Endodermal cell (in vitro differentiated cells): ENCODE data around the gene XRCC1. TPM values are rescaled to one million over a fixed set of nuclear protein-coding genes. Genes with fewer than 3 reads are reported as not detected.
A peak's percentile ranks its signal among the peaks of the same experiment; 100 is the strongest.

Experiments
- DNase-seq: peaks from one replicate; pipeline ENCODE4 v3.0.0-alpha.2; 2017
- H3K27ac ChIP-seq: 2 replicates; pipeline ENCODE4 v1.5.1; 2013; ENCODE audit warnings: mild to moderate bottlenecking, low read depth, low read length, moderate library complexity
- H3K27me3 ChIP-seq: 2 replicates; pipeline ENCODE4 v1.6.1; 2013; ENCODE audit warnings: mild to moderate bottlenecking, low read length, moderate library complexity; ENCODE audit not compliant: insufficient read depth, control insufficient read depth, poor library complexity, severe bottlenecking
- H3K36me3 ChIP-seq: 2 replicates; pipeline ENCODE4 v1.7.0; 2013; ENCODE audit warnings: mild to moderate bottlenecking, low read length, moderate library complexity; ENCODE audit not compliant: control insufficient read depth, insufficient read depth
- H3K4me1 ChIP-seq: one replicate; pipeline ENCODE4 v1.7.0; 2013; ENCODE audit warnings: low read length; ENCODE audit not compliant: control insufficient read depth, insufficient read depth
- H3K4me3 ChIP-seq: 2 replicates; pipeline ENCODE4 v1.5.1; 2013; ENCODE audit warnings: mild to moderate bottlenecking, low read length, moderate library complexity
- H3K9ac ChIP-seq: 2 replicates; pipeline ENCODE4 v1.6.1; 2013; ENCODE audit warnings: mild to moderate bottlenecking, low read length, moderate library complexity; ENCODE audit not compliant: poor library complexity, severe bottlenecking; ENCODE audit errors: extremely low read depth
- H3K9me3 ChIP-seq: 2 replicates; pipeline ENCODE4 v1.6.1; 2013; ENCODE audit warnings: mild to moderate bottlenecking, low read length, moderate library complexity; ENCODE audit not compliant: control insufficient read depth
- H3K27ac Mint-ChIP-seq: 2 replicates; pipeline ENCODE4 v1.8.0; 2020; ENCODE audit warnings: mixed read lengths
- H3K27me3 Mint-ChIP-seq: 2 replicates; pipeline ENCODE4 v1.8.0; 2021; ENCODE audit warnings: mild to moderate bottlenecking, mixed read lengths; ENCODE audit not compliant: insufficient read depth
- H3K36me3 Mint-ChIP-seq: 2 replicates; pipeline ENCODE4 v1.8.0; 2020; ENCODE audit warnings: low read depth, mixed read lengths
- H3K4me1 Mint-ChIP-seq: 2 replicates; pipeline ENCODE4 v1.8.0; 2020; ENCODE audit warnings: mixed read lengths
- H3K4me3 Mint-ChIP-seq: 2 replicates; pipeline ENCODE4 v1.8.0; 2020; ENCODE audit warnings: mild to moderate bottlenecking, moderate library complexity, mixed read lengths
- H3K9me3 Mint-ChIP-seq: 2 replicates; pipeline ENCODE4 v1.8.0; 2020; ENCODE audit warnings: mild to moderate bottlenecking, mixed read lengths
- CTCF ChIP-seq: fragments of 200-600 bp; sonication (generic); conservative IDR thresholded peaks from 2 replicates; pipeline ENCODE4 v1.5.0; 2021; ENCODE audit warnings: antibody characterized with exemption, mild to moderate bottlenecking
- WGBS, 2 experiments: methylation state at CpG; one replicate each; pipeline versions ENCODE4 v1.1.5 to v1.1.7; 2013; ENCODE audit warnings: missing lambda C conversion rate in 2 of 2, mixed read lengths in 1 of 2; ENCODE audit not compliant: insufficient coverage in 1 of 2, insufficient read length in 1 of 2; 5-methylcytosine and 5-hydroxymethylcytosine counted together
- total RNA-seq, 2 donors: library from RNA; stranded (reverse); fragmentation: NEBNext Ultra II Directional in 1 of 2; extraction: Animal tissue kit (Norgen Biotek cat#: 25700) in 1 of 2; gene quantifications; 2 replicates in 1 of 2; 3 replicates in 1 of 2; pipeline ENCODE4 v1.2.1, GENCODE V29; 2021

The XRCC1 gene
- total RNA-seq, 2 donors from 2014 or later = 48.8 to 52.1 TPM

- Mint-ChIP-seq H3K4me3 (peak overlapping the region; percentile 94), H3K4me1 (peaks cover 23% of the 10 kb centered on the region), H3K9me3 (no peaks in the 10 kb centered on the region), H3K36me3 (peaks cover 30% of the 10 kb centered on the region), H3K27me3 (peaks cover 5% of the 10 kb centered on the region), H3K27ac (peak overlapping the region; percentile 96)
- Histone ChIP-seq H3K4me3 (peak overlapping the region; percentile 99), H3K27me3 (no peaks in the 10 kb centered on the region), H3K9ac (peak overlapping the region; percentile 91), H3K9me3 (no peaks in the 10 kb centered on the region), H3K4me1 (peaks cover 4% of the 10 kb centered on the region), H3K36me3 (peaks cover 21% of the 10 kb centered on the region), H3K27ac (no peak overlapping the region)
- no peak for TF ChIP-seq CTCF
- DNase-seq = no peak
- 64 to 65% methylated on average over 12 of the region's 12 CpGs for WGBS, 2 experiments
These were observed 737 bp downstream of the XRCC1 start for GRCh38 chr19:43574424-43575155.

GRCh38 chr19:43572171-43572588 lies 3.1 kb downstream of the XRCC1 start:
- Mint-ChIP-seq H3K27me3 (no peaks in the 10 kb centered on the region), H3K4me3 (no peak overlapping the region), H3K36me3 (peaks cover 26% of the 10 kb centered on the region), H3K9me3 (no peaks in the 10 kb centered on the region), H3K27ac (no peak overlapping the region), H3K4me1 (peaks cover 14% of the 10 kb centered on the region)
- Histone ChIP-seq H3K9me3 (no peaks in the 10 kb centered on the region), H3K27ac (no peak overlapping the region), H3K36me3 (peaks cover 21% of the 10 kb centered on the region), H3K4me3 (no peak overlapping the region), H3K4me1 (peaks cover 4% of the 10 kb centered on the region), H3K27me3 (no peaks in the 10 kb centered on the region), H3K9ac (no peak overlapping the region)
- no peak for DNase-seq
- 96 to 100% methylated on average over 3 of the region's 3 CpGs for WGBS, 2 experiments
- no peak for TF ChIP-seq CTCF

GRCh38 chr19:43570174-43570791 lies 5.0 kb downstream of the XRCC1 start:
- H3K27me3 Mint-ChIP-seq = no peaks in the 10 kb centered on the region
- WGBS, 2 experiments = 94 to 98% methylated on average over 4 to 5 of the region's 5 CpGs
- no peaks in the 10 kb centered on the region for H3K9me3 Mint-ChIP-seq
- no peak for TF ChIP-seq CTCF
- DNase-seq = no peak
- Histone ChIP-seq H3K4me3 (no peak overlapping the region), H3K27ac (no peak overlapping the region), H3K9me3 (no peaks in the 10 kb centered on the region), H3K4me1 (no peaks in the 10 kb centered on the region), H3K36me3 (peaks cover 21% of the 10 kb centered on the region), H3K9ac (no peak overlapping the region), H3K27me3 (no peaks in the 10 kb centered on the region)
- peaks cover 5% of the 10 kb centered on the region for H3K4me1 Mint-ChIP-seq
- peaks cover 26% of the 10 kb centered on the region for H3K36me3 Mint-ChIP-seq
- H3K4me3 Mint-ChIP-seq = no peak overlapping the region
- no peak overlapping the region for H3K27ac Mint-ChIP-seq
